Activated gamma-delta T cell treated with anti-CD3 and anti-CD28 coated beads, Interleukin-2, amount 50 U/mL, for 16 hours (primary cell): Measurements from ENCODE around the gene ZPR1.
"Not testable (repeated sequence)": the region's sequence is repeated elsewhere in the genome, so short reads cannot be mapped to it uniquely, and the experiment has no call there.

Experiments used
- DNase-seq: peaks from one replicate; pipeline ENCODE4 v3.0.0-alpha.2; 2020; ENCODE audit warnings: low read depth

The ZPR1 gene

DNA sequence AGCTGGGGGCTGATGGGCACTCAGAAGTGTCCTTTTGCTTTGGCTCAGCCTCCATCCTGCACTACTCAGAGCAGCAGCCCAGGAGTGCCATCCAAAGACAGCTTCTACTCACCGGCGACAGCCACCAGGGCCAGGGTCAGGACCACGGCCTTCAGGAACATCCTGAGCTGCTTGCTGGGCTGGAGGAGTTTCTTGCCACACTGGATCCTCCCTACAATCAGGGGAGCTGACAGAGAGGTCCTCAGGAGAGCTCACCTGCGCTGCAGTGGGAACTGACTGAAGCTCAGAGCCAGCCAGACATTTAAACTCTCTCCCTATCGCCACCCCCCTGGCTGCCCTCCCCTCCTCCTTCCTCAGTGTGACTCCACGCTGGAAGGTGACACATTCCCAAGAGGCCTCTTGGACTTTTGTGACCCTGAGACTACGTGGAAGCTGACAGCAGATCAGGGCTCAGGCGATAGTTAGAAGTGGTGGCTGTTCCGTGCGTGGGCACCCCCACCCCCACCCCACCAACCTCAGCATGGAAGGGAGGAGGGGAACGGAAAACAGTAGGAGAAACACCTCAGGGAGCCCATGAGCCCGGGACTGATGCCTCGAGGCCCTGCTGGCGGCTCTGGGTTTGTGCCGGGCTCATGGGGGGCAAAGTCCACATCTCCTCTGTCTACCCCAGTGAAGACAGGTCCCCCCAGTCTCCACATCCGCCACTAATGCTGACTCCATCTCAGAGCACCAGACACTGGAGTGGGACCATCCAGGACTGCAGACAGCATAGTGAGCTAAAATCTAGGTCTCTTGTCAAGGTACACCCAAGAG lies 35.4 kb upstream of the ZPR1 start, which contains the start of gene APOA4:
TSS of gene APOA4 (minus strand) at position 274 of the 813 bp plus-strand sequence. CDS start at position 161, 113 bp downstream.
- DNase-seq, result no peak

DNA sequence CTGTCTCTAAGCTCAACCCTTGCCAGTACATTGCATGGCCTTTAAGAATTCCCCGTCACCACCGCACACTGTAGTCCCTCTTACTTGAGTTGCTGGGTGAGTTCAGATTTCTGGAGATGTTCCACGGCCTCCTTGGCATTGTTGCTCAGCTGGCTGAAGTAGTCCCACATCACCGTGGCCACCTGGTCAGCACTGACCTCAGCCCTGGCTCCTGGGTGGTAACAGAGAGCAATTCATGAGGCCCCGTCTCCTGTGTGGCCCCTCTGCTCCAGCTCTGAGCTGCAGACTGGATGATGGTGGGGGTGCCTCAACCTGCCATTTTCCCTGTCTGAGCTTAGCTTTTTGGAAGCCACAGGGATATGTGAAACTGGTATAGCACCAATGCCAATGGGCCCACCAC lies 34.8 kb upstream of the ZPR1 start:
- no peak for DNase-seq

DNA sequence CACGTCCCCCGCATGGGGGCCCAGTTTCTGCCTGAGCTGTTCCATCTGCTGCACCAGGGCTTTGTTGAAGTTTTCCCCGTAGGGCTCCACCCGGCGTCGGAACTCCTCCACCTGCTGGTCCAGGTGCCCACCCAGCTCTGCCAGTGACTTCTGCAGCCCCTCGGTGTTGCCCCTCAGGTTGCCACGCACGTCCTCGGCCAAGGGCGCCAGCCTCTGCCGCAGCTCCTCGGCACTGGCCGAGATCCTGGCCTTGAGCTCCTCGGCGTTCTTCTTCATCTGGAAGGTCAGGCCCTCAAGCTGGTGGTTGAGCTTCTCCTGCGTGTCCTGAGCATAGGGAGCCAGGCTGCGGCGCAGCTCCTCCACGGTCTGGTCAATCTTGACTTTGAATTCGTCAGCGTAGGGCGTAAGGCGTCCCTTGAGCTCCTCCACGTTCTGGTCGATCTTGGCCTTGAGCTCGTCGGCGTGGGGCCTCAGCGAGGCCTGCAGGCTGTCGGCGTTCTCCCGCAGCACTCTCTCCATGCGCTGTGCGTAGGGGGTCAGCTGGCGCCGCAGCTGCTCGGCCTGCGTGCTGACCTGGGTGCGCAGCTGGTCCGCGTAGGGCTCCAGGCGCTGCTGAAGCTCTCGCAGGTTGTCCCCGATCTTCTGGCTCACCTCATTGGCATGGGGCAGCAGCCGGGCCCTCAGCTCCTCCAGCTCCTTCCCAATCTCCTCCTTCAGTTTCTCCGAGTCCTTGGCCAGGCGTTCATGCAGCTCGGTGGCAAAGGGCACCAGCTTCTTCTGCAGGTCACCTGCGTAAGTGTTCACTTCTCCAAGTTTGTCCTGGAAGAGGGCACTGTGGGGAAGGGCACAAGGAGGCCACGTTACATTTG lies 33.5 kb upstream of the ZPR1 start:
- DNase-seq, result no peak

DNA sequence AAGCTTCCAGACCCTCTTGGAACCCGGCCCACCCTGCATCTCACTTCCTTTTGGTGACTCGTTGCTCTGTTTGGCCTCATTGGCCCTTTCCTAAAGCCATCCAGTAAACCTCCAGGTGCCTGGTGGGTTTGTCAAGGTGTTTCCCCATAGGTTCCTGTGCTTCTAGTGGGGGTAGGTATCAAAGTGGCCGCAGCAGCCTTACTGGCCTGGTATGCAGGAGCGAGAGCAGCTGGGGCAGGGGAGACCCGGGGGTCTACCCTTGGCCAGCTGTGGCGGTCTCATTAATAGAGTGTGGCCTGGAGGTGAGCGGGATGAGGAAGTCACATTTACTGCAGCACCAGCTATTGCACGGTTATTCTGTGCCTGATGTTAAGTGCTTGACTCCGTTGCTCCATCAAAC lies 31.2 kb upstream of the ZPR1 start:
- no peak for DNase-seq

DNA sequence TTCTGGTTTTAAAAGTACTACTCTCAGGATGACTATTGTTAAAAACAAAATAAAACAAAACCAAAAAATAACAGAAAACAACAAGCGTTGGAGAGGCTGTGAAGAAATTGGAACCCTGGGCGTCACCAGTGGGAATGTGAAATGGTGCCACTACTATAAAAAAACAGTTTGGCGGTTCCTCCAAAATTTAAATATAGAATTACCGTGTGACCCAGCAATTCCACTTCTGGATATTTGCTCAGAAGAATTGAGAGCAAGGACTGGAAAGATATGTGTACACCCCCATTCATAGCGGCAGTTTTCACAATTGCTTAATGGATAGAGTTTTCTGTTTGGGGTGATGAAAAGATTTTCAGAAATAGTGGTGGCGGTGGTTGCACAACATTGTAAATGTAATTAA lies 26.7 kb upstream of the ZPR1 start:
- DNase-seq, result no peak

DNA sequence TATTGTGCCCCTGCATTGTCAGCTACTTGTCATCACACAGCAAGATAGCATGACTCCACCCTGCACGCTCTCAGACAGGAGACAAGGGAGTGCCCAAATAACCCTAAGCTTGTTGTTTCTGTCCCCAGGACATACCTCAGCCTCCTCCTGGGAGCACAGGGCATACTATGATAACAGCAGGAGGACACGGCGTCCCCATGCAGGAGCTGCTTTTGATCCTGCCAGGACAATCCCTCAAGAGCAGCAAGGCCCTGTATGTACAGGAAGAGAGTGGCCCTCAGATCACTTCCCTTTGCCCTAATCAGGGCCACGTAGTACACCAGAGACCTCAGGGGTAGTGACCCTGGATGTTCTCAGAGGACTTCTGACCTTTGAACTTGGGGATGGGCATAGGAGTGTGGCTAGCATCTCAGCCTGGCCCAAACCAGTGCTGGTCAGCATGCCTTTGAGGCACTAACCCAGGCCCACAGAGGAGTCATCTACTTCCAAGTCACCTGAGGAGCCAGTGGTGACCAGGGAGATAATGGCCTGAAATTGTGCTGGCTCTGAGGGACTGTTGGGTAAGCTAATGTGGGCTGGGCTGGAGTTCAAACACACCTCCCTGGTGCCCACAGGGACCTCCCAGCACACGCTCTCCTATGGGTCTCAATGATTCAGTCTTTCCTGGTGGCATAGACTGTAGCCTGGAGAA lies 26.1 kb upstream of the ZPR1 start:
- DNase-seq, result no peak

DNA sequence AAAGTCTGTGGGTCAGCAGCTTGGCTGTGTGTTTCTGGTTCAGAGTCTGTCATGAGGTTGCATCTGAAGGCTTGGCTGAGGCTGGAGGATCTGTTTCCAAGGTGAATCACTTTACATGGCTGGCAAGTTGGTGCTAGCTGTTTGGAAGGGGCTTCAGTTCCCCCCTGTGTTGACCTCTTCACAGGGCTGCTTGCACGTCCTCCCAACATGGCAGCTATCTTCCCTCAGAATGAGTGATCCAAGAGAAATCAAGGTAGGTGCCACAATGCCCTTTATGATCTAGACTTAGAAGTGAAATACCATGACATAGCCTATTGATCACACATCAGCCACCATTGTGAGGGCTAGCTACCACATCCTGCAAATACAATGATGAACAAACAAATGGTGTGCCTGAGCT lies 25.3 kb upstream of the ZPR1 start:
- no peak for DNase-seq

DNA sequence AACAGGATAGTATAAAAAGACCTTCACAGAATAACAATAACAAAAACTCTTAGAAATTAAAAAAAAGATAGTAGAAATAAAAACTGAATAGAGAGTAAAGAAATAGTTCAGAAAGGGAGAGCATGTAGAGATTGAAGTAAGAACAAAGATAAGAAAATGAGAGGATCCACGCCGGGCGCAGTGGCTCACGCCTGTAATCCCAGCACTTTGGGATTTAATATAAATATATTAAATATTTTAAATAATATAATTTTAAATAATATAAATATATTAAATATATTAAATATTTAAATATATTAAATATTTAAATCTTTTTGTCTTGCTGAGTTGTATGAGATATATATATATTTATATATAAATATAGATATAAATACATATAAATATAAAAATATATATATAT lies 24.3 kb upstream of the ZPR1 start:
- no peak for DNase-seq

DNA sequence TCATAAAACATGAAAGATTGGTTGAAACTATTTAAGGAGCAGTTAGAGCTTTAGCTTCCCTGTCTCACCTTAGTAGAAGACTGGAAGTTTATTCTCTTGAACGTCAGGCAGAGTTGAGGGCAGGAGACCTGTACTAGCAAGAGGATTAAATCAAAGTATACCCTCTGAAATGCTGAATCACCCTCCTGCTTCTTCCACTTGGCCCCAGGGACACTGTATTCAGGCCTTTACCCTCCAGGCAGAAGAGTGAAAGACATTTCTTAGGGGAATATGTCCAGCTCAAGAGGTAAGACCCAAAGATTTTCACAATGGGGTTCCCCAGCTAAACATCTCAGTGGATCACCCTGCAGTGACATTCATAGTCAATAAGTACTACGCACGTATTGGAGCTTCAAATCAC lies 23.4 kb upstream of the ZPR1 start:
- DNase-seq, result no peak

DNA sequence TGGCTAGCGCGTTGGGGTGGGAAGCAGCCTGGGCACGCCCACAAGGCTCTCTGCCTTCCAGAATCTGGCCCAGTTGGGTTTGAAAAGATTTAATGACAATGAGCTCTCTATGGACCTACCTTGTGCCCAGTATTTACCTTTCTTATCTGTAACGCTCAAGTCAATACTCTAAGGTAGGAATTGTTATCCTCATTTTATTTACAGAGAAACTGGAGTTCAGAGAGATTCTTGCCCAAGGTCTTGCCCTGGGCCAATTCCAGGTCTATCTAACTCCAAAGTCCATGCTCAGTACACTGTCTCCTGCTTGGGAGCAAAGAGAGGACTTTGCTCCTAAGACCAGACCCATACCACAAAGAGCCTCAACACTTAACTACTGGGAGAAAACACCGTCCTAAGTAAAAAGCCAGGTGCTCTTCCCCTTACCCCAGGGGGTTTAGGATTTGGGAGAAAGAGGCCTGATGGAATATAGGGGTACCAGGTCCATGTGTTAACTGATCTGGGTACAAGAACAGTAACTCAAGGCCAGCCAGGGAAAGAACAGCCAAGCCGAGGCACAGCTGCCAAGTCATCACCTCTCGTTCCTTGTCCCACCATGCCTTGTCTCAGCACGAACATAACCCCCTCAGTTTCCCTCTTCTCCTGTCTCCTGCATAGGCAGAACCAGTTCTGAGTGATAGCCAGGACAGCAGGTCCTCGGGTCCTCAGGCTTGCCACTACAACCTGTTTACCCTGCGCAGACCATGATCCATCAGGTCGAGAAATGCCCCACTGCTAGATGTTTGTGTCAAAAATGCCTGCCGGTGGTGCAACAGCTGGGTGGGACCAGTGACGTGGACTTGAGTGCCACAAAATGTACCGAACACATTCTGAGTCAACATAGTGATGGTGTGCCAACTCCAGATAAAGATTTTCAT lies 20.7 kb upstream of the ZPR1 start:
- DNase-seq, result no peak

DNA sequence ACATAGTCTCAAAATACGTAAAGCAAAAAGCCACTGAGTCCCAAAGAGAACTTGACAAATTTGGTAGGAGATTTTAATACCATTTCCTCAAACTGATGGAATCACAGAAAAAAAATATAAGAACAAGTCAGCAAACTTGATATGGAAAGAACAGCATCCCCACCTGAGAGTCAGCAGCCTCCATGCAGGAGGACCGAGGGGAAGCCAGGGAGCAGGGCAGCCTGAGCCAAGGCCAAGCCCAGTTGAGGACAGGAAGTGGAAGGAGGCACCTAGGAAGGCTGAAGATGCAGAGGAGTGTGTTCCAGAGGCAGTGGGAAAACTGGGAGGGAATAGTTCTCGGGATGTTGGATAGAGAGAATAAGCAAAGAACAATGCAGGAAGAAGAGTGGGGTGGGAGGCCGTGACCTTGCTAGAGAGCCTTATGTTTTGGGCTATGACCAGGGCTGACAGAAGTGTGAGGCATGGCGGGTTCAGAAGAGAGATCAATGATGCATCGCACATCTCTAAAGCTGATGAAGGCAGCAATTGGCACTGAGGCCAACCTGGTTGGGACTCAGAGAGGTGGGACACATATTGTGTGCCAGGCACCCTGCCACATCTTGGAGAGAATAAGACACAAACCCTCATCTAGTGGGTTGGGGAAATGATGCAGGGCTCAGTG lies 19.9 kb upstream of the ZPR1 start:
- no peak for DNase-seq

DNA sequence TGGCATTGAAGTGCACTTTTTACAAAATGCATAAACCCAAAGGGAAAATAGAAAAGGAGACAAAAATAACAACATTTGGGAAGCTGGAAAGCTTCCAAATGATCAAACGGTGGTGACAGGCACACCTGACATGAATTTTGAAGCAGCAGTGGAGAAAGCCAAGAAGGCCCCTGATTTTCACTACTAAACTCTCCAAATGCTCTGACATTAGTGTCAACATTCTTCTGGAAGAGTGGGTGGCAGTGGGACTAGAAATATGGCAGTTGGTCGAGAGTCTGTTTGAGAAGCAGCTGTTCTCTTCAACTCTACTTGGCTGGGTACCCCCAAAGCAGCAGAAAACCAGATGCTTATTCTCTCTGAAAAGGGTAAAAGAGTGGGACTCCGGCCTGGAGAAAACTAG lies 16.2 kb upstream of the ZPR1 start:
- DNase-seq, result no peak

DNA sequence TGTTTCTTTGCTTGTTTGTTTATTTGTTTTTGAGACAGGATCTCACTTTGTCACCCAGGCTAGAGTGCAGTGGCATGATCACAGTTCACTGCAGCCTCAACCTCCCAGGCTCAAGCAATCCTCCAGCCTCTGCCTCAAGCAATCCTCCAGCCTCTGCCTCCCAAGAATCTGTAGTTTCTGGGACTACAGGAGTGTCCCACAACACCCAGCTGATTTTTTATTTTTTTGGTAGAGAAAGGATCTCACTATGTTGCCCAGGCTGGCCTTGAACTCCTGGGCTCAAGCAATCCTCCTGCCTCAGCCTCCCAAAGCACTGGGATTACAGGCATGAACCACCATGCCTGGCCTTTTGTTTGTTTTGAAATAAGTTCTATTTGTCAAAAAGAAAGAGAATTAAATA lies 13.8 kb upstream of the ZPR1 start:
- DNase-seq, result not testable (repeated sequence)

DNA sequence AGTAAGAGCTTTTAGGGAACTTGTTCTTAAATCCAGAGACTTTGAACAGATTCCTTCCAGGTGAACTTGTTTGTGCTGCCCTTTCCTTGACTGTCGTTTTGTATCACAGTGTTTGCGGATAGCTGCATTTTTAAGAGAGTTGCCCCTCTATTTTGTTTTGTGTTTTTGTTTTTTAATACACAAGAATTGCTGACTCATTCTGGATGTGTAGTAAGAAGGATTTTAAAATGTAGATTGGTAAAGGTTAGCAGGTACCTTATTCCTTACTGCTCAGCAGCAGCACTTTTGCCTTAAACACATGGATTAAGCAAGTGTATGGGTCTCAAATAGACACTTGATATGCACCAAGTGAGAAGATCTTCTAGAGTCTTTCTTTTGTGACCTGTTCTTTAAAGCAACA lies 12.8 kb upstream of the ZPR1 start:
- DNase-seq, result no peak

DNA sequence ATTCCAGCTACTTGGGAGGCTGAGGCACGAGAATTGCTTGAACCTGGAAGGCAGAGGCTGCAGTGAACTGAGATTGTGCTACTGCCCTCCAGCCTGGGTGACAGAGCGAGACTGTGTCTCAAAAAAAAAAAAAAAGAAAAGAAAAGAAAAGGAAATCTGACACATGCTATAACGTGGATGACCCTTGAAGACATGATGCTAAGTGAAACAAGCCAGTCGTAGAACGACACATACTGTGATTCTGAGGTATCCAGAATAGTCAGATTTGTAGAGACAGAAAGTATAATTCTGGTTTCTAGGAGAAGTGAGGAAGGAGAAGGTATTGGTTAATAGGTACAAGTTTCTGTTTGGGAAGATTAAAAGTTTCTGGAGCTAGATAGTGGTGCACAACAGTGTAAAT lies 10.5 kb upstream of the ZPR1 start:
- no peak for DNase-seq

DNA sequence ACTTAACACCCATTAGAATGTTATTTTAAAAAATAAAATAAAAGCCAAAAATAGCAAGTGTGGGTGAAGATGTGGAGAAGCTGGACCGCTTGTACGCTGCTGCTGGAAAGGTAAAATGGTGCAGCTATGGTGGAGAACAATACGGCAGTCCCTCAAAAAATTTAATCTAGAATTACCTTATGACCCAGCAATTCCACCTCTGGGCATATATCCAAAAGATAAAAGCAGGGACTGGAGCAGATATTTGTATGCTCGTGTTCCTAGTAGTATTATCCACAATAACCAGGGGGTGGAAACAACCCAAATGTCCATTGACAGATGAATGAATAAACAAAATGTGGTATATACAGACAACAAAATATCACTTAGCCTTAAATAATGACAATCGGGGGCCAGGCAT lies 10.0 kb upstream of the ZPR1 start:
- no peak for DNase-seq

DNA sequence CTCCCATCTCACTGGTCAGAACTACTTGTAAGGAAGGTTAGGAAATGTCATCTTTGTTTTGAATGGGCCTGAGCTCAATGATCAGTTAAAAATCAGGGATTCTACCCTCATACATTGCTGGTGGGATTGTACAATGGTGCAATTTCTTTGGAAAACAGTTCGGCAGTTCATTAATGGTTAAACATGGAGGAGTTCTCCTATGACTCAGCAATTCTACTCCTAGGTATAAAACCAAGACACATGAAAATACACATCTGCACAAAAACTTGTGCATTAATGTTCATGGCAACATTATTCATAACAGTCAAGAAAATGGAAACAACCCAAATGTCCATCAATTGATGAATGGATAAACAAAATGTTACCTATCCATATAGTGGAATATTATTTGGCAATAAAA lies 8.7 kb upstream of the ZPR1 start:
- no peak for DNase-seq

DNA sequence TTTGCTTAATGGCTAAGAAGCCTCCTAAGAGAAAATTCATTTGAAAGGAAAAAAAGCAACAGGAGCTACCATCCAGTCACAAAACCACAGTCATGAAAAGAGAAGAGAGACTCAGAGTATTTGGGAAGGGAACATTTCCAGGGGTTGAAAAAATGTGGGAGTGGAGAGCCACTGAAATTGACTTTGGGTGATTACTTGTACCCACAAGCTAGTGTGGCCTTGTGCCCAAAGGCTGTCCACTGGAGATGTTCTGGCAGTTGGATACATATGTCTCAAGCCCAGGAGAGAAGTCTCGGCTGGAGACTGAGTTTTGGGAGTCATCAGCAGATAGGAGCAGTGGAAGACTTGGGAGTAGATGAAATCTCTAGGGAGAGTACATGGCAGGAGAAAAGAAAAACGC lies 7.0 kb upstream of the ZPR1 start:
- DNase-seq, result no peak

DNA sequence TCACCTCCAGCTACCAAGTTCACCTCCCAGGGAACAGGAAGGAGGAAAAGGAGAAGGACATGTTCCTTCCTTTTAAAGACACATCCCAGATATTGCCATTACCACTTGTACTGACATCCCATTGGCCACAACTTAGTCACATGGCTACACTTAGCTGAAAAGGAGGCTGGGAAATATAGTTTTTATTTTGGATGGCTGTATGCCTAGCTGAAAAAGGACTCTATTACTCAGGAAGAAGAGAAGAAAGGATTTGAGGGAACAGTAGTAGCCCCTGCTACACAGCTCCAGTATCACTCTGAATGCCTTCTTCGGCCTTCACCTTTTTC lies 5.9 kb upstream of the ZPR1 start:
- no peak for DNase-seq

DNA sequence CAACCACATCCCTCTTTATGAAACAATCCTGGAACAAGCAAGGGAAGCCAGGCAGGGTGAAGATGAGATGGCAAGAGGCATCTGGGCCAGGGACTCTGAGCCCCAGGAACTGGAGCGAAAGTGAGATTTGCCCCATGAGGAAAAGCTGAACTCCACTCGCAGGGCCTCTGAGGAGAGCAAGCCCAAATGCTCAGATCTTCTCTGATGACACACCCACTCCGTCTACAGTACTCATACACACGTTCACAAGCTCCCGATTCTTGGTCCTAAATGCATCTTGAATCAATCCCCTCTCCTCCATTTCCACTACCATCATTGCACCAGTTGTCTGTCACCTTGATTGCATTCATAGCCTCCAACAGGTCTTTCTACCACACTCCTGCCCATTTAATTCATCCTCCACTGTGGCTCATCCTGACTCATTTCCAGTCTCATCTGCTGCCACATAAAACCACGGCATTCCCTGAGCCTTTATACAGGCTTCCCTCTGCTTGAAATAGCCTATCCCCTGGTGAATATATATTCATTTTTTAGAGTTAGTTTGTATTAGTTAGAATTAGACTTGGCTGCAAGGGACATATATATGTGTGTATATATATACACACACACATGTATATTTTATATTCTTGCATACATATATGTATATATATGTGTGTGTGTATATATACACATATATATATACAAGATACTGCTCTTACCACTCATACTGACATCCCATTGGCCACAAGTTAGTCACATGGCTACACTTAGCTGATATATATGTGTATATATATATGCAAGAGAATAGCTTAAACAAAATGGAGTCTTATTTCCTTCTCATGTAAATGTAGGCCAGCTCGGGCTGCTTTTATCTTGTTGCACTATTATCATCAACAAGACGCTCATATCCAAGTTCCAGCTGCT lies 5.3 kb upstream of the ZPR1 start:
- no peak for DNase-seq
